K562 (cell line): ENCODE results near the gene N4BP3. TPM values are rescaled to one million over a fixed set of nuclear protein-coding genes. Genes with fewer than 3 reads are reported as not detected.

ENCODE experiments used
- ATAC-seq: fragments of 200-7000 bp; cut with Tn5 transposase; 3 replicates; pipeline ENCODE4 v1.9.1; 2020; ENCODE audit warnings: moderate library complexity
- BruUV-seq: library from RNA; stranded (reverse); fragments of 400-500 nt; replicated peaks from 2 replicates; lab custom pipeline; 2021; lab: Mats Ljungman, UMichigan
- CTCF ChIA-PET: fragments of 300-600 bp; formaldehyde crosslinking; extraction: SDS; loops from one replicate; lab custom pipeline; 2021; ENCODE audit warnings: low intra/inter-chr PET ratio; lab: Yijun Ruan, JAX
- POLR2A ChIA-PET: fragments of 300-600, 350-650 bp; sonication (Branson Sonifier 250); formaldehyde crosslinking; extraction: SDS; loops from one replicate; lab custom pipeline; 2021; ENCODE audit warnings: antibody characterized with exemption, inconsistent platforms; lab: Yijun Ruan, JAX
- DNase-seq, 4 experiments: peaks; one replicate each; pipeline versions ENCODE4 v3.0.0 to v3.0.0-alpha.2; 2011 to 2018; ENCODE audit warnings: low spot score in 3 of 4, mixed read lengths in 3 of 4; ENCODE audit errors: extremely low read depth in 1 of 4
- FAIRE-seq: peaks from 2 replicates; lab custom pipeline; 2011; peaks lifted over from hg19 to GRCh38; lab: Jason Lieb, UNC
- H2AFZ ChIP-seq: 2 replicates; pipeline ENCODE4 v1.6.0; 2011; ENCODE audit warnings: low read depth, low read length, control low read depth, inconsistent platforms
- H3K27ac ChIP-seq: fragments of 200-600 bp; 3 replicates; pipeline ENCODE4 v1.8.0; 2011; ENCODE audit warnings: low read depth, mild to moderate bottlenecking, control low read depth, inconsistent platforms, low read length, moderate library complexity, mixed read lengths; ENCODE audit errors: extremely low read depth
- H3K27me3 ChIP-seq, 2 experiments: fragments of 300-600 bp in 1 of 2; 2 replicates in 1 of 2; 3 replicates in 1 of 2; pipeline versions ENCODE4 v1.6.0 to v1.8.0; 2011; ENCODE audit warnings: inconsistent platforms in 2 of 2, low read length in 2 of 2, mild to moderate bottlenecking in 1 of 2, mixed read lengths in 1 of 2, moderate library complexity in 1 of 2; ENCODE audit not compliant: control insufficient read depth in 2 of 2, insufficient read depth in 2 of 2
- H3K36me3 ChIP-seq: fragments of 300-600 bp; 3 replicates; pipeline ENCODE4 v1.8.0; 2011; ENCODE audit warnings: mild to moderate bottlenecking, low read length, inconsistent platforms; ENCODE audit not compliant: control insufficient read depth, insufficient read depth
- H3K4me1 ChIP-seq, 2 experiments: fragments of 200-600 bp in 1 of 2; replicated peaks in 1 of 2; 2 replicates in 1 of 2; 3 replicates in 1 of 2; pipeline versions ENCODE4 v1.5.1 to v1.8.0; 2011; ENCODE audit warnings: inconsistent platforms in 2 of 2, low read length in 2 of 2, mild to moderate bottlenecking in 1 of 2, mixed read lengths in 1 of 2, moderate library complexity in 1 of 2; ENCODE audit not compliant: control insufficient read depth in 2 of 2, insufficient read depth in 2 of 2
- H3K4me2 ChIP-seq: 2 replicates; pipeline ENCODE4 v1.6.1; 2011; ENCODE audit warnings: low read length, control low read depth, inconsistent platforms, mixed read lengths; ENCODE audit not compliant: insufficient read depth
- H3K4me3 ChIP-seq: fragments of 200-600 bp; sonication (generic), shearing (Covaris generic); 2 replicates; pipeline ENCODE4 v1.5.1; 2016; ENCODE audit warnings: control low read depth, inconsistent platforms
- H3K79me2 ChIP-seq: fragments of 200-600 bp; 3 replicates; pipeline ENCODE4 v1.8.0; 2011; ENCODE audit warnings: low read length, inconsistent platforms; ENCODE audit not compliant: control insufficient read depth, insufficient read depth
- H3K9ac ChIP-seq, 2 experiments: 2 replicates each; pipeline versions ENCODE4 v1.6.0 to v1.6.1; 2011; ENCODE audit warnings: low read depth in 2 of 2, low read length in 2 of 2, control low read depth in 1 of 2, inconsistent platforms in 1 of 2, mild to moderate bottlenecking in 1 of 2, mixed read lengths in 1 of 2; ENCODE audit not compliant: insufficient read depth in 1 of 2
- H3K9me1 ChIP-seq: one replicate; pipeline ENCODE4 v1.6.0; 2011; ENCODE audit warnings: inconsistent platforms, mild to moderate bottlenecking, low read length, moderate library complexity; ENCODE audit not compliant: control insufficient read depth, insufficient read depth
- H3K9me3 ChIP-seq: replicated peaks from 2 replicates; pipeline ENCODE4 v1.5.1; 2011; ENCODE audit warnings: low read depth, low read length, inconsistent platforms; ENCODE audit not compliant: control insufficient read depth, insufficient read depth
- H4K20me1 ChIP-seq: replicated peaks from 2 replicates; pipeline ENCODE4 v1.6.1; 2011; ENCODE audit warnings: low read length, inconsistent platforms, mixed read lengths; ENCODE audit not compliant: control insufficient read depth, insufficient read depth
- HMG20B ChIP-seq: fragments of 250-450 bp; sonication (Bioruptor Pico); IDR thresholded peaks from 2 replicates; pipeline ENCODE4 v1.5.0; 2021; ENCODE audit warnings: mild to moderate bottlenecking
- IFI16 ChIP-seq: fragments of 250-450 bp; sonication (Bioruptor Pico); IDR thresholded peaks from 2 replicates; pipeline ENCODE4 v2.1.2; 2022; ENCODE audit warnings: mild to moderate bottlenecking, inconsistent platforms
- MCM2 ChIP-seq: fragments of 450-650 bp; IDR thresholded peaks from 2 replicates; pipeline ENCODE4 v1.6.1; 2017; ENCODE audit warnings: low read depth, mild to moderate bottlenecking
- ZNF165 ChIP-seq: fragments of 250-450 bp; sonication (Bioruptor Pico); IDR thresholded peaks from 2 replicates; pipeline ENCODE4 v1.4.0; 2020; ENCODE audit warnings: borderline replicate concordance
- ZNF699 ChIP-seq: fragments of 250-450 bp; sonication (Bioruptor Pico); IDR thresholded peaks from 2 replicates; pipeline ENCODE4 v1.8.0; 2021; ENCODE audit warnings: mild to moderate bottlenecking, moderate library complexity; ENCODE audit not compliant: insufficient replicate concordance
- WGBS: fragments of 100-300 bp; shearing (Covaris generic); methylation state at CpG from one replicate; pipeline ENCODE4 v1.1.6; 2016; ENCODE audit warnings: low coverage, mixed read lengths; ENCODE audit not compliant: insufficient coverage; ENCODE audit errors: missing lambda C conversion rate; 5-methylcytosine and 5-hydroxymethylcytosine counted together
- in situ Hi-C: fragments of 300-500 bp; cut with MboI; formaldehyde crosslinking; loops from 4 replicates; pipeline ENCODE4 v1.15.0; 2018; ENCODE audit warnings: inconsistent platforms, mixed read lengths
- intact Hi-C: fragments of 100-400 bp; cut with micrococcal nuclease; formaldehyde crosslinking; loops from 2 replicates; pipeline ENCODE4 v1.14.2; 2022
- polyA plus RNA-seq, 8 experiments: library from polyadenylated mRNA; depleted of rRNA in 4 of 8; stranded (reverse) in 5 of 8; unstranded in 3 of 8; fragments of >200 nt; fragmentation: Nextera tagmentation in 2 of 8; fragmentation: Illumina TruSeq in 1 of 8; extraction: Ambion mirVana in 2 of 8; extraction: Trizol in 1 of 8; gene quantifications; 2 replicates each; pipeline versions ENCODE4 v1.2.1 to v1.2.3, GENCODE V29; 2011 to 2014; ENCODE audit warnings: inconsistent platforms in 1 of 8, missing spikeins in 1 of 8
- total RNA-seq, 7 experiments: library from RNA; depleted of rRNA in 6 of 7; stranded (reverse); fragments of >200 nt in 6 of 7; fragmentation: Illumina TruSeq in 2 of 7; extraction: Trizol in 2 of 7; gene quantifications; 2 replicates each; pipeline versions ENCODE4 v1.2.1 to v1.2.3, GENCODE V29; 2011 to 2021; ENCODE audit warnings: low replicate concordance in 1 of 7
- TF ChIP-seq, protein P1 (sequence below), 2 experiments: fragments of 450-650 bp; conservative IDR thresholded peaks; 2 replicates each; pipeline ENCODE4 v1.6.1; 2017; ENCODE audit warnings: mild to moderate bottlenecking in 2 of 2, moderate library complexity in 2 of 2

N4BP3 gene
- total and polyA plus RNA-seq, 9 of the 15 experiments (the other 6 are each of a cell fraction or from before 2014, with no cell fraction given), result 0.06 to 7.0 (median 2.4) TPM

DNA sequence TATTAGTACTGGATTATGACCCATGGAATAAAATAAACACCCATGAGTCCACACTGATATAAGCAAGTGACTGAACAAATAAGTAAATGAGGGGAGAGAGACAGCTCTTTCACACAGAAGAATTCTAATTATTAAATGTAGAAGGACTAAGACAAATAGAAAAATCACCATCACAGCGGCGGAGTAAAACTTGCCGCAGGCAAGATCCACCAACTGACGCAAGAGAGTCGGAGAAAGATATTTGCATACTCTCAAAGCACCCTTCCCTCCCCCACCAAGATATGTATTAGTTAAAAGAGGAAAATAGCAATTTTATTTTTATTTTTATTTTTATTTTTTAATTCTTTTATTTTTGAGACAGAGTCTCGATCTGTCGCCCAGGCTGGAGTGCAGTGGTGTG lies 14.6 kb upstream of the N4BP3 start:
- BruUV-seq, result no TSS peak
- ChIA-PET POLR2A (interaction anchor here (1.0 to 1.1 kb wide), 2 partner anchors 25 to 115 kb away, joined by 4 read pairs; no protein-coding TSS in a partner anchor), CTCF (no interaction called here)
- Histone ChIP-seq H3K36me3 (no peaks in the 10 kb centered on the region), H3K4me2 (no peak overlapping the region), H3K4me3 (no peak overlapping the region), H3K27me3 (peaks cover 10 to 27% of the 10 kb centered on the region in 2 experiments; a peak in 4 of 5 replicates), H3K79me2 (no peaks in the 10 kb centered on the region), H3K27ac (no peak overlapping the region), H3K9ac (no peak overlapping the region), H3K4me1 (no peaks in the 10 kb centered on the region; a peak in 1 of 5 replicates), H3K9me3 (no peaks in the 10 kb centered on the region; the same call in 1 of the 2 replicates), H2AFZ (no peak overlapping the region), H4K20me1 (no peaks in the 10 kb centered on the region), H3K9me1 (no peaks in the 10 kb centered on the region)
- no peak for TF ChIP-seq ZNF165 (CRISPR knock-in tag)
- TF ChIP-seq, protein P1, sequence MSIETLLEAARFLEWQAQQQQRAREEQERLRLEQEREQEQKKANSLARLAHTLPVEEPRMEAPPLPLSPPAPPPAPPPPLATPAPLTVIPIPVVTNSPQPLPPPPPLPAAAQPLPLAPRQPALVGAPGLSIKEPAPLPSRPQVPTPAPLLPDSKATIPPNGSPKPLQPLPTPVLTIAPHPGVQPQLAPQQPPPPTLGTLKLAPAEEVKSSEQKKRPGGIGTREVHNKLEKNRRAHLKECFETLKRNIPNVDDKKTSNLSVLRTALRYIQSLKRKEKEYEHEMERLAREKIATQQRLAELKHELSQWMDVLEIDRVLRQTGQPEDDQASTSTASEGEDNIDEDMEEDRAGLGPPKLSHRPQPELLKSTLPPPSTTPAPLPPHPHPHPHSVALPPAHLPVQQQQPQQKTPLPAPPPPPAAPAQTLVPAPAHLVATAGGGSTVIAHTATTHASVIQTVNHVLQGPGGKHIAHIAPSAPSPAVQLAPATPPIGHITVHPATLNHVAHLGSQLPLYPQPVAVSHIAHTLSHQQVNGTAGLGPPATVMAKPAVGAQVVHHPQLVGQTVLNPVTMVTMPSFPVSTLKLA (conservative IDR thresholded peaks at IDR 0.05), result no peak
- no peak for TF ChIP-seq HMG20B (CRISPR knock-in tag)
- no peak for TF ChIP-seq IFI16 (CRISPR knock-in tag)
- no peak for TF ChIP-seq MCM2
- TF ChIP-seq ZNF699, result no peak
- WGBS, result 31% methylated on average over 7 of the region's 7 CpGs
- ATAC-seq, result no peak
- FAIRE-seq, result no peak
- in situ Hi-C loops, result no loop called here
- no peak for DNase-seq
- intact Hi-C loops, result no loop called here
